RWPE1 (cell line): ENCODE measurements around the gene AMIGO1.

ENCODE experiments used
- CTCF ChIA-PET: fragments of 350-600 bp; sonication (Branson Sonifier 250); formaldehyde crosslinking; extraction: SDS; loops from one replicate; lab custom pipeline; 2021; lab: Yijun Ruan, JAX
- POLR2A ChIA-PET: fragments of 400-600 bp; formaldehyde crosslinking; extraction: SDS; loops from one replicate; lab custom pipeline; 2020; ENCODE audit warnings: antibody characterized with exemption; ENCODE audit not compliant: low non-redundant PET; lab: Yijun Ruan, JAX
- DNase-seq: peaks from one replicate; pipeline ENCODE4 v3.0.0; 2012; ENCODE audit warnings: low spot score
- H3K27ac ChIP-seq: fragments of 450-650 bp; 2 replicates; pipeline ENCODE4 v1.5.1; 2017
- CTCF ChIP-seq: fragments of 450-650 bp; conservative IDR thresholded peaks from 2 replicates; pipeline ENCODE4 v1.5.1; 2017; ENCODE audit warnings: low read depth, mild to moderate bottlenecking

The AMIGO1 gene

GRCh38 chr1:109493805-109494539, 15.6 kb downstream of the AMIGO1 start, which contains the start of gene CYB561D1:
Gene CYB561D1 (plus strand): TSS chr1:109494094. CDS start chr1:109494140, 46 bp downstream.
- ChIA-PET POLR2A (interaction anchor here (0.5 to 0.6 kb wide), 2 partner anchors 62 to 463 kb away, joined by 3 read pairs; no protein-coding TSS in a partner anchor), CTCF (interaction anchor here (0.6 to 10.6 kb wide), 13 partner anchors 11 to 332 kb away, joined by 3 to 180 read pairs (median 4); partner anchors contain the start of genes AMIGO1 and PSMA5)
- peak; percentile 85 for DNase-seq
- peak; percentile 96 for TF ChIP-seq CTCF
- peak within 1 kb of the TSS; percentile 83 for H3K27ac ChIP-seq

GRCh38 chr1:109493227-109493626, 16.3 kb downstream of the AMIGO1 start:
- no peak for TF ChIP-seq CTCF
- peak overlapping the region; percentile 83 for H3K27ac ChIP-seq
- no peak for DNase-seq
- CTCF ChIA-PET: interaction anchor here (0.6 to 10.6 kb wide), 10 partner anchors 9 to 693 kb away, joined by 3 to 180 read pairs (median 3); partner anchors contain the start of genes AMIGO1 and PSMA5
- POLR2A ChIA-PET: interaction anchor here (0.6 kb wide), 1 partner anchor 63 kb away, joined by 3 read pairs; no protein-coding TSS in a partner anchor

- ChIA-PET CTCF (interaction anchor here (0.6 to 10.6 kb wide), 7 partner anchors 12 to 142 kb away, joined by 3 to 180 read pairs (median 6); partner anchors contain the start of gene AMIGO1), POLR2A (no interaction called here)
- no peak for DNase-seq
- peak overlapping the region; percentile 83 for H3K27ac ChIP-seq
- TF ChIP-seq CTCF: no peak
Observed at GRCh38 chr1:109492779-109493178, 16.7 kb downstream of the AMIGO1 start.

GRCh38 chr1:109491372-109491771, 18.2 kb downstream of the AMIGO1 start:
- CTCF ChIA-PET: interaction anchor here (0.5 to 10.6 kb wide), 10 partner anchors 9 to 335 kb away, joined by 3 to 180 read pairs (median 3); partner anchors contain the start of gene PSMA5
- no peak for DNase-seq
- TF ChIP-seq CTCF: no peak
- H3K27ac ChIP-seq: no peak overlapping the region
- POLR2A ChIA-PET: no interaction called here

- no peak for DNase-seq
- peak; percentile 24; the same call in 1 of the 2 replicates for TF ChIP-seq CTCF
- ChIA-PET POLR2A (no interaction called here), CTCF (interaction anchor here (0.7 to 10.6 kb wide), 10 partner anchors 9 to 530 kb away, joined by 3 to 180 read pairs (median 3); partner anchors contain the start of gene PSMA5)
- no peak overlapping the region for H3K27ac ChIP-seq
Observed at GRCh38 chr1:109490934-109491302, 18.6 kb downstream of the AMIGO1 start.
